ACHN (cell line): Measurements from ENCODE around the gene TIMM8A.
A peak's percentile ranks its signal among the peaks of the same experiment; 100 is the strongest.
"Not testable (repeated sequence)": the region's sequence is repeated elsewhere in the genome, so short reads cannot be mapped to it uniquely, and the experiment has no call there.

Source experiments
- DNase-seq: peaks from one replicate; pipeline ENCODE4 v3.0.0-alpha.2; 2015
- in situ Hi-C: cut with HindIII; loops from 2 replicates; pipeline ENCODE4 v1.10.0; 2017; ENCODE audit warnings: low sequenced_read_pairs, low pct_ligation_motif_present, low pct_unique_long_range_greater_than_20kb

TIMM8A gene

GRCh38 chrX:101362757-101363156 lies 14.2 kb upstream of the TIMM8A start:
- in situ Hi-C loops, result no loop called here
- DNase-seq, result no peak

- DNase-seq, result no peak
- in situ Hi-C loops, result no loop called here
Measured at GRCh38 chrX:101362116-101362515, 13.6 kb upstream of the TIMM8A start.

GRCh38 chrX:101360390-101360789 lies 11.8 kb upstream of the TIMM8A start:
- DNase-seq, result no peak
- in situ Hi-C loops, result no loop called here

- in situ Hi-C loops, result no loop called here
- no peak for DNase-seq
Measured at GRCh38 chrX:101359966-101360365, 11.4 kb upstream of the TIMM8A start.

- in situ Hi-C loops, result no loop called here
- DNase-seq, result peak; percentile 2
Measured at GRCh38 chrX:101357166-101357795, 8.7 kb upstream of the TIMM8A start.

- in situ Hi-C loops, result no loop called here
- no peak for DNase-seq
Measured at GRCh38 chrX:101349193-101349562, 636 bp upstream of the TIMM8A start.

- in situ Hi-C loops, result no loop called here
- peak; percentile 1 for DNase-seq
Measured at GRCh38 chrX:101347859-101348451, 587 bp downstream of the TIMM8A start.

- in situ Hi-C loops, result no loop called here
- no peak for DNase-seq
Measured at GRCh38 chrX:101337776-101338271, 10.7 kb downstream of the TIMM8A start.

- DNase-seq, in situ Hi-C loops: not testable (repeated sequence)
Measured at GRCh38 chrX:101334310-101334709, 14.2 kb downstream of the TIMM8A start.

- DNase-seq, in situ Hi-C loops: not testable (repeated sequence)
Measured at GRCh38 chrX:101326600-101326999, 21.9 kb downstream of the TIMM8A start.

- DNase-seq, result no peak
- in situ Hi-C loops, result no loop called here
Measured at GRCh38 chrX:101303790-101304189, 44.8 kb downstream of the TIMM8A start.
